ENCODE results near the gene CAVIN4.

DNA sequence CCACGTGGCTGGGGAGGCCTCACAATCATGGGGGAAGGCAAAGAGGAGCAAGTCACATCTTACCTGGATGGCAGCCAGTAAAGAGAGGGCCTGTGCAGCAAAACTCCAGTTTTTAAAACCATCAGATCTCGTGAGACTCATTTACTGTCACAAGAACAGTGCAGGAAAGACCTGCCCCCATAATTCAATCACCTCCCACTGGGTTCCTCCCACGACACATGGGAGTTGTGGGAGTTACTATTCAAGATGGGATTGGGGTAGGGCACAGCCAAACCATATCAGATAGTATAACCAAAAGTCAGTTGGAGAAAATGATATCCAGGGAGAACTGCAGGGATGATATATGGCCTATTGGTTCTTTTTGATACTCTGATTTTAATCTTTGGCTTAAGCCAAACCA lies 10.0 kb upstream of the CAVIN4 start:
- TF ChIP-seq, protein P1, sequence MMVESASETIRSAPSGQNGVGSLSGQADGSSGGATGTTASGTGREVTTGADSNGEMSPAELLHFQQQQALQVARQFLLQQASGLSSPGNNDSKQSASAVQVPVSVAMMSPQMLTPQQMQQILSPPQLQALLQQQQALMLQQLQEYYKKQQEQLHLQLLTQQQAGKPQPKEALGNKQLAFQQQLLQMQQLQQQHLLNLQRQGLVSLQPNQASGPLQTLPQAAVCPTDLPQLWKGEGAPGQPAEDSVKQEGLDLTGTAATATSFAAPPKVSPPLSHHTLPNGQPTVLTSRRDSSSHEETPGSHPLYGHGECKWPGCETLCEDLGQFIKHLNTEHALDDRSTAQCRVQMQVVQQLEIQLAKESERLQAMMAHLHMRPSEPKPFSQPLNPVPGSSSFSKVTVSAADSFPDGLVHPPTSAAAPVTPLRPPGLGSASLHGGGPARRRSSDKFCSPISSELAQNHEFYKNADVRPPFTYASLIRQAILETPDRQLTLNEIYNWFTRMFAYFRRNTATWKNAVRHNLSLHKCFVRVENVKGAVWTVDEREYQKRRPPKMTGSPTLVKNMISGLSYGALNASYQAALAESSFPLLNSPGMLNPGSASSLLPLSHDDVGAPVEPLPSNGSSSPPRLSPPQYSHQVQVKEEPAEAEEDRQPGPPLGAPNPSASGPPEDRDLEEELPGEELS (CRISPR knock-in tag; IDR thresholded peaks at IDR 0.05) = no peak
- TF ChIP-seq, protein P2, sequence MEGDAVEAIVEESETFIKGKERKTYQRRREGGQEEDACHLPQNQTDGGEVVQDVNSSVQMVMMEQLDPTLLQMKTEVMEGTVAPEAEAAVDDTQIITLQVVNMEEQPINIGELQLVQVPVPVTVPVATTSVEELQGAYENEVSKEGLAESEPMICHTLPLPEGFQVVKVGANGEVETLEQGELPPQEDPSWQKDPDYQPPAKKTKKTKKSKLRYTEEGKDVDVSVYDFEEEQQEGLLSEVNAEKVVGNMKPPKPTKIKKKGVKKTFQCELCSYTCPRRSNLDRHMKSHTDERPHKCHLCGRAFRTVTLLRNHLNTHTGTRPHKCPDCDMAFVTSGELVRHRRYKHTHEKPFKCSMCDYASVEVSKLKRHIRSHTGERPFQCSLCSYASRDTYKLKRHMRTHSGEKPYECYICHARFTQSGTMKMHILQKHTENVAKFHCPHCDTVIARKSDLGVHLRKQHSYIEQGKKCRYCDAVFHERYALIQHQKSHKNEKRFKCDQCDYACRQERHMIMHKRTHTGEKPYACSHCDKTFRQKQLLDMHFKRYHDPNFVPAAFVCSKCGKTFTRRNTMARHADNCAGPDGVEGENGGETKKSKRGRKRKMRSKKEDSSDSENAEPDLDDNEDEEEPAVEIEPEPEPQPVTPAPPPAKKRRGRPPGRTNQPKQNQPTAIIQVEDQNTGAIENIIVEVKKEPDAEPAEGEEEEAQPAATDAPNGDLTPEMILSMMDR (IDR thresholded peaks at IDR 0.05) = no peak
- no peak for TF ChIP-seq TCF7 (CRISPR knock-in tag; IDR thresholded peaks at IDR 0.05; ENCODE audit: low read depth)
